ENCODE data around the gene DPH6. TPM values are rescaled to one million over a fixed set of nuclear protein-coding genes. Genes with fewer than 3 reads are reported as not detected.
"Not testable (repeated sequence)": the region's sequence is repeated elsewhere in the genome, so short reads cannot be mapped to it uniquely, and the experiment has no call there.

DPH6 gene, protein sequence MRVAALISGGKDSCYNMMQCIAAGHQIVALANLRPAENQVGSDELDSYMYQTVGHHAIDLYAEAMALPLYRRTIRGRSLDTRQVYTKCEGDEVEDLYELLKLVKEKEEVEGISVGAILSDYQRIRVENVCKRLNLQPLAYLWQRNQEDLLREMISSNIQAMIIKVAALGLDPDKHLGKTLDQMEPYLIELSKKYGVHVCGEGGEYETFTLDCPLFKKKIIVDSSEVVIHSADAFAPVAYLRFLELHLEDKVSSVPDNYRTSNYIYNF
- 10 to 100 TPM; 12.7 to 18.8 (median 15.9) TPM for polyA plus RNA-seq (ENCODE audit: insufficient read length in 10 of 10)
- long read RNA-seq, donor 1, partial matches to known transcripts: 0 of 5 reads
- long read RNA-seq, donor 1, other reads (novel, unspliced or antisense): 0 of 5 reads
- long read RNA-seq, donor 2, partial matches to known transcripts: 0 of 1 reads
- long read RNA-seq, donor 2, other reads (novel, unspliced or antisense): 0 of 1 reads
- long read RNA-seq, donor 3: 0 reads
- long read RNA-seq, donor 4: 0 reads
- long read RNA-seq, donor 5, partial matches to known transcripts: 0 of 2 reads
- long read RNA-seq, donor 5, other reads (novel, unspliced or antisense): 0 of 2 reads
- long read RNA-seq, donor 6, transcript DPH6-201 (9 exons, 2,099 nt): major isoform, 5 of 6 reads
- long read RNA-seq, donor 6, partial matches to known transcripts: 0 of 6 reads
- long read RNA-seq, donor 6, other reads (novel, unspliced or antisense): 0 of 6 reads
- long read RNA-seq, donor 7: 0 reads
- long read RNA-seq, donor 8, partial matches to known transcripts: 0 of 1 reads
- long read RNA-seq, donor 8, other reads (novel, unspliced or antisense): 0 of 1 reads
- long read RNA-seq, donor 9: 0 reads

DNA sequence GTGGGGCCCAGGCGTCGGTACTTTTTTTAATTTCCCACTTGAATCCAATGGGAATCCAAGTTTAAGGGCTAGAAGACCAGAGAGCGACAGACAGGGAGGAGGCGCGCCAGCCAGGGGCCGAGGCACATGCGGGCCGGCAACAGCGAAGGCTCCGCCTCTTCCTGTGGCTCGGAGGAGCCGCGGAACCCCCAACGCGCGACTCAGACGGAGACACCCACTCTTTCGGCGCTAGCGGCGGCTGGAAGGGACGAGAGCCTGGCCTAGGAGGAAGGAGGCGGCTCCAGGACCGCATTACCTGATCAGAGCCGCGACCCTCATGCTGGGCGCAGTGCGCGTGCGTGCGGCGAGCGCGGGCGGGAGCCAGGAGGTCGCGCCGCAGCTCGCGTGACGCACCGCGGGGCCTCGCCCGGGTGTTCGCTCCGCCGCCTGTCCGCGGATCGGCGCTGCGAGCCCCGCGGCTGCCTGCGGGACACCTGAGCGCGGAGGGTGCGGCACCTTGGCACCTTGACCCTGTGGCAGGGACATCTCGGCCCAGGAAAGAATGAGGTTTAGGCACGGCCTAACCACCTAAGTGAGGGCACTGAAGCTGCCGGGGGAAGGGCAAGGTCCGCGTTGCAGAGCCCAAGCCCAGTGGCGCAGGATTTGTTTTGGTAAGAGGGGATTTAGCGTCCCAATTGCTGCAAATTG is at the start of gene DPH6:
DPH6 (minus strand) TSS at position 342 of the 687 bp plus-strand sequence; CDS start at position 318, 24 bp downstream.
- DNase-seq: peak; percentile 79 to 97 (median 90)

DNA sequence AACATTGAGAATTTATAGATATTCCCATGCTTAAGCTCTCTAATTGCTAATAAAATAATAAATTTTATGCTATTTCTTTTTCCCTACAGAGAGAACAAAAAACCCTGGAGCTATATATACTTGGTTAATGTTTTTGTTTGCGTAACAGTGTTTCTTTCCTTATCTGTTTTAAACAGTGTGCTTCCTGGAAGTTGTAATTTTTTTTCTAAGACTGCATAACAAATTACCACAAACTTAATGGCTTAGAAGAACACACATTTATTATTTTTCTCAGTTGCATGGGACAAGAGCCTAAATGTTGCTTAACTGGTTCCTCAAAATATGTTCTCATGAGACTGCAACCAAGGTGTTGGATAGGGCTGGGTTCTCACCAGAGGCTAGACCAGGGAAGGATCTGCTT is 49.7 kb upstream of the DPH6 start:
- DNase-seq: no peak

DNA sequence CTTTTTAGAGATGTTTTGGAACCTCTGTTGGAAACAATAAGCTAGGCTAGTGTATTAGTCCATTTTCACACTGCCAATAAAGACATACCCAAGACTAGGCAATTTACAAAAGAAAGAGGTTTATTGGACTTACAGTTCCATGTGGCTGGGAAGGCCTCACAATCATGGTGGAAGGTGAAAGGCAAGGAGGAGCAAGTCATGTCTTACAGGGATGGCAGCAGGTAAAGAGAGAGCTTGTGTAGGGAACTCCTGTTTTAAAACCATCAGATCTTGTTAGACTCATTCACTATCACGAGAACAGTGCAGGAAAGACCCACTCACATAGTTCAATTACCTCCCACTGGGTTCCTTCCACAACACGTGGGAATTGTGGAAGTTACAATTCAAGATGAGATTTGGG is 46.0 kb upstream of the DPH6 start:
- DNase-seq: not testable (repeated sequence)

DNA sequence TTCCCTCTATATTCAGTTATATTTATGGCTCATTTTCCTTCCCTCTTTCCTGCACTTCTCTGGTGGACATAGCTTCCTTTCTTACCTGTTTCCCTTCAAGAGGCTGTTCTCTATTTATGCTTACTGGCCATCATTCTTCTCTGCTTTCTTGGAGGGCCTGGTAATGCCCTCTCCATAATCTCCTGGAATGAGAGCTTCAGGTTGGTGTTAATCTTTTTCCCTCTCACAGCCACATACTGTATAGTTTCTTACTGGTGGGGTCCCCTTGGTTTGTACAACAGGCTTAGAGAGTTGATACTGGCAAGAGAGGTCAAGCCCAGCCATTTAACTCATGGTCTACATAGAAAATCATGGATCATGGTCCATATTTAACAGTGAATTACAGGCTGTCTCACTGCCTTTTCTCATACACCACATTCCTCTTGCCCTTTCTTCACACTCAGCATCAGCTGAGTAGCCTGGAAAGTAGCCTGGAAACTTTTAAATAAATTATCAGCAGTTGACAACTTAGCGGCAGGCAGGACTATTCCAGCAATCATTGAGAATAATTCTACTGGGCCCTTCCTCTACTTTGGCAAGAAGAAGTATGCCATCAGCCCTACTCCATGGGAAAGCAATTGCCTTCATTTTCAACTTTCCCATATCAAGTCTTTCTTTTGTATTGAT is 38.0 kb upstream of the DPH6 start:
- no peak for DNase-seq

DNA sequence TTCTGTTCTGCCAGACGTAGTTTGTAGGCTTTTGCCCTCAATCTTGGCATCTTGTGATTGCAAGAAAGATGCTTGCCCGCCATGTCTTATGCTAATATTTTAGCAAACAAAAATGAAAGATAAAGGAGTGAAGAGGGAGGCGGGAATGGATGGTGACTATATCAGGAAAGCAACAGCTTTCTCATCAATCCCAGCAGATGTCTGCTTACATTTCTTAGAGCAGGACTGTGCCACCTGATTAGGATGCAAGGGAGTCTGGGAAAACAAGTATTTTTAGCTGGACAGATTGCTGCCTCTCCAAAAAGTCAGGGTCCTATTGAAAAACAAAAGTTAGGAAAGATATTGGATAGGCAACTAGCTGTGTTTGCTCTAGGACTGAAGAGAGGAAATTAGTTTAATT is 34.6 kb upstream of the DPH6 start:
- DNase-seq: no peak

DNA sequence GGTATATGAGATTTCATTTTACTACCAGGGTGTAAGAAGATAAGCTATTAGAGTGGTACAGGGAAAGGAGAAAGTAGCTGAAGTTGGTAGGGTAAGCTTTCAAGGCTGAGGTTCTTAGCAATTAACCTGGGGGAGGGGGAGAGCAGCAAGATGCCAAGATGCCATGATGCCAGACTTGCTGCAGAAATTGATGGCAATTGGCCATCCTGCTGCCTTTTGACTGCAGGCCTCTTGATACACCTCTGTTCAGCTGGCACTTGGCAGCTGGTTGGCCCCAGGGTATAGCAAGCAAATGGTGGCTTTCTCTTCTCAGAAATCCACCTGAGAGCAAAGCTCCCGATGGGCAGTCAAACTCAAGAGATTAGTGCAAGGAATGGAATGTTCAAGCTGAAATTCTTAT is 21.4 kb upstream of the DPH6 start:
- no peak for DNase-seq

DNA sequence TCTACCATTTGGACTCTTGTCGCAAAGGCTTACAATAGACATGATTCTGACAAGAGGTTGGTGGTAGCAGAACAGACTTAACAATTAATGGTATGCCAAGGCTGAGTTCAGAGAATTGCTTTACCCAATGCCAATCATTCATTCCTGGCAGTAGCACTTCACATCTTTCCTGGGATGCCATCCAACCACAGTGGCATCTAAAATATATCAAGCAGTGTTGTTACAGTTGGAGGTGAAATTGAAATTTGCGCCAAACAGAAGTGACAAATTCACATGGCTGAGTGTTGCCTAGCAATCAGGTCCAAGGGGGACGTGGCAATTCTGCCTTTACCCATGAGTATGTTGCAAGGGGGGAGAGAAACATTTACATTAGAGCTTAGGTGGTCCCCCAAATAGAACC is 21.0 kb upstream of the DPH6 start:
- no peak for DNase-seq

DNA sequence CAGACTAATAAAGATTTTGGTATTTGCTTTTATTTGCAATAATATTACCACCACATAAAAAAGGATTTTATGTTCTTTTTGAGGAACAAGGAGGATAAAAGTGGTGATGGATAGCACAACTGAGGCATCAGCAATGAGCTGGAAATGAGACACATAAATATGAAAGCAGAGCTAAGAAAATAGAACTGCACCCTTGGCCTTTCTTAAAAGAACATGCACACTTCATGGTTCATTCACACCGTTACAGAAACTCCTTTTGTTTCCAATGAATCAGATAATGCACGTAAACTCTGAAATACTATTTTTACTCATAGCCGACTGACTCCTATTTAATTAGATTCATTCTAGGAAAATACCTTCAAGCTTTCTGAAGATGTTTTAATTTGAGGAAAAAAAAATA is 19.9 kb upstream of the DPH6 start:
- DNase-seq: no peak

DNA sequence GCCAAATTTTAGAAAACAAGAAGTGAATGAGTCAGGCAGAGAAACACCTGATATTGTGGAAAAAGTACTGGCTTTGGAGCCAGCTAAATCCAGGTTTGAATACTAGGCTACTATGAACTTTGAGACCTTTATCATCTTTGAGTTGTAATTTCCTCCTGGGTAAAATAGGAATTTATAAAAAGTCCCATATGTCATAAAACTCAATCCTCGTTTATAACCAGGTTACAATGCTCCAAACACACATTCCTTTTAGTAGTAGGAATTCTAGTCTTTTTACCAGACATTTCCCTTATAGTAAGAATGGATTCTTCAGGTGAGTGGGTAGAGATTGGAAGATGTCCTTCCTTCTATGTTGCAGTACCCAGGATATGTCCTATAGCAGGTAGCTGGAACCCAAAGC is 16.7 kb upstream of the DPH6 start:
- no peak for DNase-seq

DNA sequence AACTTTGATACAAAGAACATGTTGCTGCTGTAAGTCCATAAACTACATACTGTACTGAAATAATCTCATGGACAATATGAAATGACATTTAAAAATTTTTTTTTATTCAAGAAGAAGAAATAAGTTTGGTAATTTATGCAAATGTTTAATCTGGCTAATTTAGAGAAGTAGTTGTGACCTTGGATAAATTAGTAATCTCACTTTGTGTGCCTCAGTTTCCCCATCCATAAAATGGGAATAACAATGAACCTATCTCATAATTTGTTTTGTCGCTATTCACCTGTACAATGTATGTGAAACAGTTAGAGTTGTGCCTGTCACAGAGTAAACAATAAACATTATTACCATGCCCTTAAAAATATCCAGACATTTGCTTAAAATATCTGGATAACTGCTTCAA is 15.3 kb upstream of the DPH6 start:
- DNase-seq: no peak

DNA sequence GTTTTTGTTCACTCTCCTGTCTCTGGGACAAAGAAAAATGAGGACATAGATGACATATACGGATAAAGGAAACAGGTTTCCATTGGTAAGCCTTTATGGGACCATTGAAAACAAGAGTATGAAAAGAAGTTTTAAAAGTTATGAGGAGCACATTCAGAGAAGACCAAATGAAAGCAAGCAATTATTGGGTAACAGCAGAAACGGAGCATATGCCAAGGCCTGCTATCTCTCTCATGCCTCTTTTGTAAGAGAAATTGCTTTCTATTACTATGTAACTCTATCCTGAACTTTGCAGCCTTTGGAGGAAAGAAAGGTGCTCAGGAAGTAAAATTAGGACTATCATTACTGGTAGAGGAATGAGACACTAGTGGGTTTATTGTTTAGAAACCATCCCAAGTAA is 14.9 kb upstream of the DPH6 start:
- DNase-seq: no peak

DNA sequence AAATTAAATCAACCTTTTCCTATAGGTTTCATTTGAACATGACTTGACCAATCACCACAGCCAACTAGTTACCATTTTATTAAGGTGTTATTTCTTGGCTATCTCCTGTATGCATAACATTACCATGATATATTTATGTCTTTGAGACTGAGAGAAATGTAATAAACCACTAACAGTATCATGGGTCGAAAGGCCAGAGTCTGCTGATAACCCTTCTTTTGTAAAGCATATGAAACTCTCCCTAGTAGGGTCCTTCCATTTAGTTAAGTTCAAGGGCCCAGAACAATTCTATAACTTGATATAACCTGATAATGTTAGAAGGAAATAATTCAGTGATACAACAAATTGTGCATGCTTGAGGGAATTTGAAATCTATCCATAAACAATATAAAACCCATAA is 14.3 kb upstream of the DPH6 start:
- DNase-seq: no peak

DNA sequence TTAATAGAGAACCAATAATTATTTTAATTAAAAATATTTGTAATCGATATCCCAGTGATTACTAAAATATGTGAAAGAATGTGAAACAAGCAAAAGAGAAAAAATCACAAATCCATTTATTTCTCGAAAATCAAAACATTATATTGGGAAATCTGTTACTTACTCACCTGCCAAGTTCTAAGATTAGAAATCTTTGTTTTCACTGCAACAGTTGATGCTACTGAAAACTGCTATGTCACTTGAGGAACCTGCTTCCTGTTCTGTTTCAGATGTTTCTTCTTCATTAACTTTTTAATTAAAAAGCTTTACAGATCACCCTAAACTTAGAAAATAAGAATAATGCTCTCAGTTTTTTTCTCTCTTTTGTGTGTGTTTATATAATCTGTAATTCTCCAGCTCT is 13.7 kb upstream of the DPH6 start:
- DNase-seq: no peak

DNA sequence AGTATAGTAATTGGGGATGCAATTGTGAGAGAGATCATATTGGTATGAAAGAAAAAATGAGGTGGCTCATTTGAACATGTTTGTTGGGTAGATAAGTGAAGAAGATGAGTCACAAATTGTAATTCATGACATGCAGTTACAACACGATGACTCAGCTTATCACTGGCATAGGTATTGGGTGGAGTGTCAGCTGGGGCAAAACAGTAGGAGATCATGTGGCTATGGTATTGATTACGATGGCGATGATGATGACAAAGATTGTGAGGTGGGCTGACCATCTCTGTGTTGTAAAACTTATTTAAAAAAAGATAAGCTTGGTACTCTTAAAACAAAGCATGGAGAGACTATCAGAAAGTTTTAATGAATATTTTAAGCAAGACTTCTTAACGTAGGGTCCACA is 11.6 kb upstream of the DPH6 start:
- peak in 1 of 3 donors; percentile 50 for DNase-seq

DNA sequence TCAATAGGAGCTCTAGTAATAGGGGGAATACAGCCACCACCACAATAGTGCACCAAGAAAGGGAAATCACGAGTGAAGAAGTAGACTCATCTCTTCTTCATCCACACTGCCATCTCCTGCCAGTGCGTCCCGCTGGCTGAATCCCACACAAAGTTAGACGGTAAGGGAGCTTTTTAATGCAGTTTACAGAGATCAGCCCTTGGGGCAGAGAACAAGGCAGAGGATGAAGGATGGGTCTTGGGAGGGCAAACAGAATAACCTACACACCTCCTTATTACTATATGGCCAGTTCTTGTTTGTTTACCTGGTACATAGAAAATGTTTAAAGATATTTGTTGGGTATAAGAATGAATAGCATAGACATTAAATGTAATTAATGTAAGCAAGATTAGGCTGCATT is 11.0 kb upstream of the DPH6 start:
- no peak for DNase-seq

DNA sequence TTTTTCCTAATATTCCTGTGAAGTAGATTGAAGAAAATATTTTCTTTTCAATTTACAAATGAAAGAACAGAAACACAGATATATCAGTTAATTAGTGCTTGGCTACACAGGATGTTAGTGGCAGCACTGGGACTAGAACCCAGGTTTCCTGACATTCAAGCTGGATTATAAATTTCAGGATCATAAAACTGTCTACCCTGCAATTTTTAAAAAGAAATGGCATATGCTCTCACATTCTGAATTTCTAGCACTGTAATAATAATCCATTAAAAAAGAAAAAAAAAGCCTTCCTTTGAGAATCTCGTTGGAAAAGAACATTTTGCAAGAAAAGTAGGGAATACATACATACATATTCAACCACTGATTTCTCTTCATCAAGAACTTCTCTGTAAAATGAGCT is 9.3 kb upstream of the DPH6 start:
- no peak for DNase-seq

DNA sequence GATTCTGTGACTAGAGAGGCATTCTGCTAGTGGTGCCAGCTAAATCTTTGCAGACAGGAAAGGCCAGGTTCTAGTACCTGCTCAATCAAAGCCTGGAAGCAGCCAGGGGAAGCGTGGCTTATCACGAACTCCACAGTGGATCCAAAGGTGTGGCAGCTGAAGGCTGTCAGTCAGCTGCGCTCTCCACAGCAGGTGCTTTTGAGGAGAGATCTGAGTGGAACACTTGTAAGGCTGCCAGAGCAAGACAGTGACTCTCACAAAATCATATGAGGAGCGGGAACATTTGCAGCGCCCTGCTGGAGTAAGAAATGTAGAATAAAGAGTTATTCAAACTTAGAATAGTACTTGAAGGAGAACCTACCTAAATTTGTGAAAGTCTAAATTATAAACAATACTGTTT is 5.0 kb upstream of the DPH6 start:
- no peak for DNase-seq

DNA sequence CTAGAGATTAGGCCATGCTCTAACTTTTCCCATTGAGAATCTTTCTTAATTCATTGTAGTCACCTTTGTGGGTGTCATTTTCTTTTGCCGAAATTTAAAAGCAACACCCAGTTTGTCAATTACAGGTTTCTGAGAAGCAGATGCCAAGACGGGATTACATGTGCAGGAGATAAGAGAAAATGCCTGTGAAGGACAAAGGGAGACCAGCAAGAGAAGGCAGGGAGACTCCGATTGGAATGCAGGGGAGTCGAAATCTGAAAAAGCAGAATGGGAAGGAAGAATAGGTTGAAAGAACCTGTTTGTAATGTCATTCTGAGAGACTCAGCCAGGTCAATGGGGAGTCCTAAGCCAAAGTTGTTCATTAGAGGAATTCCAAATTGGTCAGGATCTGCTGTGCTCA is 3.6 kb upstream of the DPH6 start:
- no peak for DNase-seq

DNA sequence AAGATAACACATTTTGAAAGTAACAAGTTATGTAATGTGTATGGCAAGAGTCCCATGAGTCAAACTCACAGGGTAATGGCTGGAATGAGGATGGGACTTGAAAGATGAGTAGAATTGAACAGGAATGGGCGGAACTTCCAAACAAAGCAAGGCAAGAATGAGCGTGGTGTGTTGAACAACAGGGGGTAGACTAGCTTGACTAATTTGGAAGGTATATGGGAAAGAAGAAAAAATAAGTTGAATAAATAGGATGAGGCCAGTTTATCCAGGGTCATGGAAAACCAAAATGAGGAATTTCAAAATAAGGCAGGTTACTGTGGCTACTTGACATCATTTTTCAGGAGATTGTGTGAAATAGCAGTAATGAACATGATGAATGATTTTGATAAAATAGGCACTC is 2.5 kb upstream of the DPH6 start:
- no peak for DNase-seq

DNA sequence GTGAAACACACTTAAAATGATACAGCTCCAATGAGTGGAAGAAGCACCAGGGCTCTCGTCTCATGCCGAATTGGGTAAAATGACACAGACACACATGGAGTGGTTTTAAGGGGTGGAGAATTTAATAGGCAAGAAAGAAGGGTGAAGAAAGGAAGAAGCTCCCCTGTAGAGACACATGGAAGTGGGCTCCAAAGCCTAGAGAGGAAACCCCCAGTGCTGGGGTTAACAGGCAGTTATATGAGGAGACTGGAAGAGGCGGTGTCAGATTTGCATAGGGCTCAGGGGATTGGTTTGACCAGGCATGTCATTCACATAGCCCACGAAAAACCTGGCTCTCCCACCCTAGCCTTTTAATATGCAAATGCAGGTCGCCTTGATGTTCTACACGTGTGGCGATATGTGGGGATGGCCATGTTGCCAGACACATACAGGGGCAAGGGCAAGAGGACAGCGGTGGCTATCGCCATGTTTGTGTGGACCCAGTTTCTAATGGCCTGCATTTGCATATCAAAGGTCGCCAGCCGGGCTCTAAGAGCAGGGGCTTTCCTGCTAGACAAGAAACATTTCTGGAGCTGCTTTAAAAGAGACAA is 1.9 kb upstream of the DPH6 start:
- DNase-seq: no peak

DNA sequence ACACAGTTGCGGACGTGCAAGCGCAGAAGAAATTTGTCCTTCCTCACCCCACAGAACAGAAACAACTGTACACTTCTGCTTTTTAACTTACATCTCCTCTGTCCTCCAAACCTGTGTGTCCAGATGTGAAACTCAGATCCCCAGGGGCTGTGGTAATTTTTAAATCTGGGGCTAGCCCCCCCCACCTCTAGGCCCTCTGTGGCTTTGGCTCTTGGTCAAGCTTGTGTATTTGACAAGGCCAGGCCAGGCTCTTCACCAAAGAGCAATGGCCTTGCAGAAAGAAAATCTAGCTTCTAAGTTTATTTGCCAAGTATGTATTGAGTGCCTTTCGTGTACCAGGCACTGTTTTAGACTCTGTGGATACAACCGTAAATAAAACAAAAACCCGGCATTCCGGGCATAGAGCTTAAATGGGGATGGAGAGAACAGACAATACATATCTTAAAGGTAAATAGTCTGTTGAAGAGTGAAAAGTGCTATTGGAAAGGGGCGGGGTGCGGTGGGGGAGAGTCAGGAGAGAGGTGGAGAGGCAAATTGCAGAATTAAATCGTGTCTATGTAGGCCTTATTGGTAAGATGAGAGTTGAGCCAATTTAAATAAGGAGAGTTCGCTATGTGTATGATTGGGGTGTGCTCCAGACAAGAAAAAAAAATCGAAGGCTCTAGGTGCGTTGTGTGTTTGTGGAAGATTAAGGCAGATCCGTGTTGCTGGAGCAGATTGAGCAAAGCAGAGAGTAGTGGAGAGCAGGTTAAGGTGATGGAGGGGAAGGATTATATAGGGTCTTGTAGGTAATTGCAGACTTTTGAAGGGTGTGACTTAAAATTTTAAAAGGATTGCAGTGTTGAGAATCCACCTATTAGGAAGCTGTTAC is 781 bp upstream of the DPH6 start:
- no peak for DNase-seq

Measured in muscle of back (tissue), 13 donors.